BLaER1 (cell line): ENCODE results near the gene TTC13.
A peak's percentile ranks its signal among the peaks of the same experiment; 100 is the strongest.

Source experiments
- H3K27ac ChIP-seq: shearing (Covaris generic); formaldehyde crosslinking; 2 replicates; pipeline ENCODE4 v1.8.1; 2022
- H3K27me3 ChIP-seq: shearing (Covaris generic); formaldehyde crosslinking; 2 replicates; pipeline ENCODE4 v1.8.1; 2022
- H3K36me3 ChIP-seq: shearing (Covaris generic); formaldehyde crosslinking; 2 replicates; pipeline ENCODE4 v1.8.1; 2022
- H3K4me1 ChIP-seq: shearing (Covaris generic); formaldehyde crosslinking; 2 replicates; pipeline ENCODE4 v1.8.1; 2022
- H3K4me2 ChIP-seq: shearing (Covaris generic); formaldehyde crosslinking; 2 replicates; pipeline ENCODE4 v1.8.1; 2022
- H3K4me3 ChIP-seq: shearing (Covaris generic); formaldehyde crosslinking; 2 replicates; pipeline ENCODE4 v1.8.1; 2022
- H3K9ac ChIP-seq: shearing (Covaris generic); formaldehyde crosslinking; 2 replicates; pipeline ENCODE4 v1.8.1; 2022
- H3K9me3 ChIP-seq: shearing (Covaris generic); formaldehyde crosslinking; 2 replicates; pipeline ENCODE4 v1.8.1; 2022
- H4K20me1 ChIP-seq: shearing (Covaris generic); formaldehyde crosslinking; 2 replicates; pipeline ENCODE4 v1.8.1; 2022
- Cebpa-rat ChIP-seq: shearing (Covaris generic); IDR thresholded peaks from 2 replicates; pipeline ENCODE4 v1.8.1; 2022

Gene TTC13

GRCh38 chr1:230867903-230868735 is 110.5 kb downstream of the TTC13 start, which contains the start of gene C1orf198:
TSS of gene C1orf198 (minus strand) at chr1:230868521. CDS start at chr1:230868512, 9 bp downstream.
- peaks cover 6% of the 10 kb centered on the region; the same call in 1 of the 2 replicates for H3K27me3 ChIP-seq
- TF ChIP-seq Cebpa-rat = no peak
- peak within 1 kb of the TSS; percentile 83 for H3K9ac ChIP-seq
- H3K4me2 ChIP-seq = peak within 1 kb of the TSS; percentile 90
- H3K27ac ChIP-seq = peak within 1 kb of the TSS; percentile 71
- peaks cover 41% of the 10 kb centered on the region for H3K4me1 ChIP-seq
- H3K36me3 ChIP-seq = 0 out of 2 replicates have a peak, but pooled peaks cover 3% of the 10 kb centered on the region
- H4K20me1 ChIP-seq = peaks cover 28% of the 10 kb centered on the region
- peak within 1 kb of the TSS; percentile 91 for H3K4me3 ChIP-seq
- no peaks in the 10 kb centered on the region for H3K9me3 ChIP-seq

- TF ChIP-seq Cebpa-rat = no peak
- no peak overlapping the region for H3K27ac ChIP-seq
Measured at GRCh38 chr1:230867101-230867902, 111.4 kb downstream of the TTC13 start.

GRCh38 chr1:230866171-230867070 is 112.2 kb downstream of the TTC13 start:
- Histone ChIP-seq H3K9me3 (peaks cover 3% of the 10 kb centered on the region; the same call in 1 of the 2 replicates), H3K4me3 (peak overlapping the region; percentile 91; the same call in 1 of the 2 replicates), H3K4me2 (peak overlapping the region; percentile 88)

More at GRCh38 chr1:230867101-230867902, 111.4 kb downstream of the TTC13 start:
- Histone ChIP-seq H3K36me3 (0 out of 2 replicates have a peak, but pooled peaks cover 3% of the 10 kb centered on the region), H3K9ac (peak overlapping the region; percentile 83), H3K4me1 (peaks cover 46% of the 10 kb centered on the region), H3K4me3 (peak overlapping the region; percentile 91), H3K27me3 (peaks cover 6% of the 10 kb centered on the region; the same call in 1 of the 2 replicates), H3K9me3 (no peaks in the 10 kb centered on the region), H4K20me1 (peaks cover 28% of the 10 kb centered on the region), H3K4me2 (peak overlapping the region; percentile 88)

GRCh38 chr1:230865062-230865817 is 113.4 kb downstream of the TTC13 start:
- no peak overlapping the region for H3K4me3 ChIP-seq
- H3K4me1 ChIP-seq = peaks cover 46% of the 10 kb centered on the region
- H3K9ac ChIP-seq = no peak overlapping the region
- peaks cover 28% of the 10 kb centered on the region for H4K20me1 ChIP-seq
- H3K27me3 ChIP-seq = peaks cover 6% of the 10 kb centered on the region; the same call in 1 of the 2 replicates
- peaks cover 15% of the 10 kb centered on the region for H3K36me3 ChIP-seq
- no peak overlapping the region for H3K27ac ChIP-seq
- TF ChIP-seq Cebpa-rat = no peak
- peaks cover 9% of the 10 kb centered on the region; the same call in 1 of the 2 replicates for H3K9me3 ChIP-seq
- no peak overlapping the region for H3K4me2 ChIP-seq

More at GRCh38 chr1:230866171-230867070, 112.2 kb downstream of the TTC13 start:
- H3K9ac ChIP-seq = peak overlapping the region; percentile 83; the same call in 1 of the 2 replicates
- no peak overlapping the region for H3K27ac ChIP-seq
- TF ChIP-seq Cebpa-rat = no peak
- H4K20me1 ChIP-seq = peaks cover 28% of the 10 kb centered on the region
- peaks cover 6% of the 10 kb centered on the region; the same call in 1 of the 2 replicates for H3K27me3 ChIP-seq
- peaks cover 46% of the 10 kb centered on the region for H3K4me1 ChIP-seq
- H3K36me3 ChIP-seq = peaks cover 10% of the 10 kb centered on the region

GRCh38 chr1:230864441-230864840 is 114.2 kb downstream of the TTC13 start:
- Histone ChIP-seq H3K27me3 (peaks cover 6% of the 10 kb centered on the region; the same call in 1 of the 2 replicates), H3K36me3 (peaks cover 15% of the 10 kb centered on the region), H3K4me1 (peaks cover 46% of the 10 kb centered on the region), H4K20me1 (peaks cover 28% of the 10 kb centered on the region), H3K9ac (no peak overlapping the region), H3K4me2 (no peak overlapping the region), H3K4me3 (no peak overlapping the region), H3K9me3 (peaks cover 9% of the 10 kb centered on the region; the same call in 1 of the 2 replicates), H3K27ac (no peak overlapping the region)
- no peak for TF ChIP-seq Cebpa-rat

- peaks cover 9% of the 10 kb centered on the region; the same call in 1 of the 2 replicates for H3K9me3 ChIP-seq
- peaks cover 28% of the 10 kb centered on the region for H4K20me1 ChIP-seq
- no peak overlapping the region for H3K4me3 ChIP-seq
- H3K36me3 ChIP-seq = peaks cover 15% of the 10 kb centered on the region
- H3K4me1 ChIP-seq = peaks cover 41% of the 10 kb centered on the region
- no peaks in the 10 kb centered on the region for H3K27me3 ChIP-seq
- 0 out of 2 replicates have a peak overlapping the region, but pooled peaks have one; percentile 24 for H3K9ac ChIP-seq
- H3K4me2 ChIP-seq = peak overlapping the region; percentile 57
- TF ChIP-seq Cebpa-rat = no peak
- H3K27ac ChIP-seq = no peak overlapping the region
Measured at GRCh38 chr1:230863449-230863848, 115.2 kb downstream of the TTC13 start.

GRCh38 chr1:230861970-230862595 is 116.6 kb downstream of the TTC13 start:
- Histone ChIP-seq H3K4me1 (peaks cover 35% of the 10 kb centered on the region), H3K9ac (no peak overlapping the region), H3K27ac (no peak overlapping the region), H3K36me3 (peaks cover 18% of the 10 kb centered on the region), H3K4me2 (no peak overlapping the region), H3K4me3 (no peak overlapping the region), H4K20me1 (peaks cover 23% of the 10 kb centered on the region), H3K9me3 (peaks cover 9% of the 10 kb centered on the region; the same call in 1 of the 2 replicates), H3K27me3 (no peaks in the 10 kb centered on the region)
- TF ChIP-seq Cebpa-rat = no peak

GRCh38 chr1:230861489-230861888 is 117.2 kb downstream of the TTC13 start:
- no peak for TF ChIP-seq Cebpa-rat
- Histone ChIP-seq H3K4me2 (no peak overlapping the region), H3K9me3 (peaks cover 9% of the 10 kb centered on the region; the same call in 1 of the 2 replicates), H3K9ac (no peak overlapping the region), H3K4me1 (peaks cover 29% of the 10 kb centered on the region), H3K27me3 (no peaks in the 10 kb centered on the region), H4K20me1 (peaks cover 17% of the 10 kb centered on the region), H3K27ac (no peak overlapping the region), H3K4me3 (no peak overlapping the region), H3K36me3 (peaks cover 21% of the 10 kb centered on the region)
